ENCODE measurements around the gene SUPT4H1. TPM values are rescaled to one million over a fixed set of nuclear protein-coding genes. Genes with fewer than 3 reads are reported as not detected.

Gene SUPT4H1
- total and polyA plus RNA-seq, 2 donors (not counting 1 experiment from before 2014, with no cell fraction given) = 30.2 to 60.1 TPM

GRCh38 chr17:58378733-58379510, 26.9 kb upstream of the SUPT4H1 start:
- Histone ChIP-seq H3K4me1 (ENCODE audit: control insufficient read depth in 2 of 2, insufficient read depth in 2 of 2, low read length in 2 of 2) (peaks cover 12 to 15% of the 10 kb centered on the region in 2 donors), H3K27ac (ENCODE audit: low read length in 2 of 2) (no peak overlapping the region), H2AFZ (ENCODE audit: insufficient read depth, low read depth, low read length, poor library complexity, severe bottlenecking) (no peak overlapping the region), H3K4me3 (ENCODE audit: control extremely low read depth in 1 of 5, extremely low read depth in 1 of 5, insufficient read depth in 1 of 5, low read depth in 2 of 5, low read length in 4 of 5) (no peak overlapping the region), H4K20me1 (ENCODE audit: control insufficient read depth, insufficient read depth, low read length, poor library complexity, severe bottlenecking) (no peaks in the 10 kb centered on the region), H3K9ac (ENCODE audit: low read length) (no peak overlapping the region), H3K4me2 (replicated peaks; ENCODE audit: low read depth, low read length, poor library complexity, severe bottlenecking) (no peak overlapping the region), H3K9me3 (ENCODE audit: control extremely low read depth in 1 of 3, control insufficient read depth in 2 of 3, insufficient read depth in 1 of 3, low read length in 2 of 3) (no peaks in the 10 kb centered on the region), H3K36me3 (replicated peaks in 1 of 2; ENCODE audit: control extremely low read depth in 1 of 2, control insufficient read depth in 1 of 2, extremely low read depth in 1 of 2, insufficient read depth in 2 of 2, low read length in 1 of 2) (no peaks in the 10 kb centered on the region), H3K79me2 (ENCODE audit: control insufficient read depth, insufficient read depth, low read length) (no peaks in the 10 kb centered on the region), H3K27me3 (replicated peaks in 1 of 4; ENCODE audit: control extremely low read depth in 1 of 4, control insufficient read depth in 3 of 4, insufficient read depth in 4 of 4, low read length in 3 of 4) (no peaks in the 10 kb centered on the region)
- ChIA-PET CTCF (interaction anchor here (1.3 to 1.7 kb wide), 3 partner anchors 35 to 62 kb away, joined by 3 to 6 read pairs (median 3); partner anchors contain the start of gene RNF43), POLR2A (no interaction called here)
- WGBS (ENCODE audit: insufficient coverage) = 45% methylated on average over 2 of the region's 8 CpGs
- no peak for ATAC-seq (ENCODE audit: low read depth)
- Mint-ChIP-seq H3K9me3 (ENCODE audit: insufficient read depth) (no peaks in the 10 kb centered on the region), H3K27ac (no peak overlapping the region), H3K4me1 (peaks cover 19% of the 10 kb centered on the region), H3K4me3 (no peak overlapping the region), H3K27me3 (no peaks in the 10 kb centered on the region)
- DNase-seq = no peak
- TF ChIP-seq CTCF (IDR thresholded peaks at IDR 0.05) (no peak), EZH2 (IDR thresholded peaks at IDR 0.05; ENCODE audit: borderline replicate concordance, insufficient read depth, low read depth, low read length, poor library complexity, severe bottlenecking) (no peak)
- intact Hi-C loops (cut with micrococcal nuclease) = no loop called here

- intact Hi-C loops (cut with micrococcal nuclease) = no loop called here
- H3K27ac ChIP-seq (ENCODE audit: low read length in 2 of 2) = no peak overlapping the region
- no peaks in the 10 kb centered on the region for H3K27me3 ChIP-seq (replicated peaks in 1 of 4; ENCODE audit: control extremely low read depth in 1 of 4, control insufficient read depth in 3 of 4, insufficient read depth in 4 of 4, low read length in 3 of 4)
- H3K9me3 ChIP-seq (ENCODE audit: control extremely low read depth in 1 of 3, control insufficient read depth in 2 of 3, insufficient read depth in 1 of 3, low read length in 2 of 3) = no peaks in the 10 kb centered on the region
- no peak overlapping the region for H3K9ac ChIP-seq (ENCODE audit: low read length)
- no peaks in the 10 kb centered on the region for H3K79me2 ChIP-seq (ENCODE audit: control insufficient read depth, insufficient read depth, low read length)
- Mint-ChIP-seq H3K27ac (no peak overlapping the region), H3K27me3 (no peaks in the 10 kb centered on the region), H3K4me3 (no peak overlapping the region), H3K9me3 (ENCODE audit: insufficient read depth) (no peaks in the 10 kb centered on the region), H3K4me1 (peaks cover 11% of the 10 kb centered on the region)
- ChIA-PET CTCF (no interaction called here), POLR2A (interaction anchor here (0.6 kb wide), 1 partner anchor 25 kb away, joined by 5 read pairs; the partner anchor contains the start of gene SUPT4H1)
- no peak overlapping the region for H3K4me2 ChIP-seq (replicated peaks; ENCODE audit: low read depth, low read length, poor library complexity, severe bottlenecking)
- H3K36me3 ChIP-seq (replicated peaks in 1 of 2; ENCODE audit: control extremely low read depth in 1 of 2, control insufficient read depth in 1 of 2, extremely low read depth in 1 of 2, insufficient read depth in 2 of 2, low read length in 1 of 2) = no peaks in the 10 kb centered on the region
- WGBS (ENCODE audit: insufficient coverage) = 100% methylated on average over 3 of the region's 5 CpGs
- DNase-seq = no peak
- ATAC-seq (ENCODE audit: low read depth) = no peak
- H4K20me1 ChIP-seq (ENCODE audit: control insufficient read depth, insufficient read depth, low read length, poor library complexity, severe bottlenecking) = no peaks in the 10 kb centered on the region
- TF ChIP-seq EZH2 (IDR thresholded peaks at IDR 0.05; ENCODE audit: borderline replicate concordance, insufficient read depth, low read depth, low read length, poor library complexity, severe bottlenecking) (no peak), CTCF (IDR thresholded peaks at IDR 0.05) (no peak)
- H3K4me3 ChIP-seq (ENCODE audit: control extremely low read depth in 1 of 5, extremely low read depth in 1 of 5, insufficient read depth in 1 of 5, low read depth in 2 of 5, low read length in 4 of 5) = no peak overlapping the region
- no peak overlapping the region for H2AFZ ChIP-seq (ENCODE audit: insufficient read depth, low read depth, low read length, poor library complexity, severe bottlenecking)
- H3K4me1 ChIP-seq (ENCODE audit: control insufficient read depth in 2 of 2, insufficient read depth in 2 of 2, low read length in 2 of 2) = peaks cover 9 to 12% of the 10 kb centered on the region in 2 donors
Measured at GRCh38 chr17:58377661-58378060, 25.7 kb upstream of the SUPT4H1 start.
